Adipocyte (in vitro differentiated cells): ENCODE data around the gene DVL3.

ENCODE experiments used
- DNase-seq: peaks from one replicate; pipeline ENCODE4 v3.0.0-alpha.2; 2015; ENCODE audit warnings: low read depth
- H3K27me3 ChIP-seq: replicated peaks from 2 replicates; pipeline ENCODE4 v1.7.0; 2013; ENCODE audit warnings: mild to moderate bottlenecking, low read length, moderate library complexity; ENCODE audit not compliant: control insufficient read depth, insufficient read depth
- H3K36me3 ChIP-seq: 2 replicates; pipeline ENCODE4 v1.7.0; 2013; ENCODE audit warnings: low read length, mild to moderate bottlenecking, moderate library complexity; ENCODE audit not compliant: control insufficient read depth, insufficient read depth, severe bottlenecking
- H3K4me1 ChIP-seq: 2 replicates; pipeline ENCODE4 v1.7.0; 2013; ENCODE audit warnings: mild to moderate bottlenecking, low read length, moderate library complexity; ENCODE audit not compliant: control insufficient read depth, insufficient read depth
- H3K4me3 ChIP-seq: 2 replicates; pipeline ENCODE4 v1.7.0; 2013; ENCODE audit warnings: mild to moderate bottlenecking, low read length, moderate library complexity
- H3K9ac ChIP-seq: 2 replicates; pipeline ENCODE4 v1.7.0; 2013; ENCODE audit warnings: mild to moderate bottlenecking, low read length, moderate library complexity
- H3K9me3 ChIP-seq: 2 replicates; pipeline ENCODE4 v1.7.0; 2013; ENCODE audit warnings: mild to moderate bottlenecking, low read length, moderate library complexity; ENCODE audit not compliant: control insufficient read depth

The DVL3 gene

GRCh38 chr3:184189421-184189820 lies 34.2 kb downstream of the DVL3 start:
- Histone ChIP-seq H3K9ac (no peak overlapping the region), H3K4me1 (peaks cover 21% of the 10 kb centered on the region), H3K4me3 (no peak overlapping the region), H3K36me3 (peaks cover 79% of the 10 kb centered on the region), H3K27me3 (no peaks in the 10 kb centered on the region), H3K9me3 (no peaks in the 10 kb centered on the region)
- DNase-seq = no peak

GRCh38 chr3:184192889-184193288 lies 37.7 kb downstream of the DVL3 start:
- DNase-seq = no peak
- H3K9ac ChIP-seq = no peak overlapping the region
- no peaks in the 10 kb centered on the region for H3K9me3 ChIP-seq
- no peak overlapping the region for H3K4me3 ChIP-seq
- H3K27me3 ChIP-seq = no peaks in the 10 kb centered on the region
- no peaks in the 10 kb centered on the region for H3K4me1 ChIP-seq
- peaks cover 87% of the 10 kb centered on the region for H3K36me3 ChIP-seq

- no peaks in the 10 kb centered on the region for H3K4me1 ChIP-seq
- no peak for DNase-seq
- H3K9me3 ChIP-seq = no peaks in the 10 kb centered on the region
- peaks cover 75% of the 10 kb centered on the region for H3K36me3 ChIP-seq
- H3K9ac ChIP-seq = no peak overlapping the region
- no peaks in the 10 kb centered on the region for H3K27me3 ChIP-seq
- H3K4me3 ChIP-seq = no peak overlapping the region
These were observed 38.9 kb downstream of the DVL3 start for GRCh38 chr3:184193991-184194539.

GRCh38 chr3:184196536-184196935 lies 41.4 kb downstream of the DVL3 start:
- H3K4me3 ChIP-seq = no peak overlapping the region
- no peaks in the 10 kb centered on the region for H3K27me3 ChIP-seq

GRCh38 chr3:184198509-184198908 lies 43.3 kb downstream of the DVL3 start:
- no peaks in the 10 kb centered on the region for H3K27me3 ChIP-seq
- H3K9ac ChIP-seq = no peak overlapping the region
- H3K36me3 ChIP-seq = peaks cover 31% of the 10 kb centered on the region
- DNase-seq = no peak
- H3K9me3 ChIP-seq = no peaks in the 10 kb centered on the region
- no peak overlapping the region for H3K4me3 ChIP-seq
- H3K4me1 ChIP-seq = no peaks in the 10 kb centered on the region

More at GRCh38 chr3:184196536-184196935, 41.4 kb downstream of the DVL3 start:
- H3K9ac ChIP-seq = no peak overlapping the region
- peaks cover 51% of the 10 kb centered on the region for H3K36me3 ChIP-seq
- H3K4me1 ChIP-seq = no peaks in the 10 kb centered on the region
- H3K9me3 ChIP-seq = no peaks in the 10 kb centered on the region
- DNase-seq = no peak

- no peaks in the 10 kb centered on the region for H3K4me1 ChIP-seq
- H3K27me3 ChIP-seq = no peaks in the 10 kb centered on the region
- H3K36me3 ChIP-seq = peaks cover 8% of the 10 kb centered on the region
- no peak for DNase-seq
- no peaks in the 10 kb centered on the region for H3K9me3 ChIP-seq
- no peak overlapping the region for H3K9ac ChIP-seq
- H3K4me3 ChIP-seq = no peak overlapping the region
These were observed 45.6 kb downstream of the DVL3 start for GRCh38 chr3:184200825-184201224.

GRCh38 chr3:184203526-184203925 lies 48.3 kb downstream of the DVL3 start:
- H3K4me1 ChIP-seq = no peaks in the 10 kb centered on the region
- H3K27me3 ChIP-seq = peaks cover 7% of the 10 kb centered on the region
- no peaks in the 10 kb centered on the region for H3K9me3 ChIP-seq
- H3K9ac ChIP-seq = no peak overlapping the region
- no peaks in the 10 kb centered on the region for H3K36me3 ChIP-seq
- DNase-seq = no peak
- H3K4me3 ChIP-seq = no peak overlapping the region

GRCh38 chr3:184209146-184209923 lies 54.2 kb downstream of the DVL3 start:
- peaks cover 7% of the 10 kb centered on the region for H3K27me3 ChIP-seq
- no peaks in the 10 kb centered on the region for H3K9me3 ChIP-seq
- H3K4me1 ChIP-seq = peaks cover 8% of the 10 kb centered on the region
- DNase-seq = no peak
- no peak overlapping the region for H3K9ac ChIP-seq
- no peak overlapping the region for H3K4me3 ChIP-seq
- no peaks in the 10 kb centered on the region for H3K36me3 ChIP-seq

GRCh38 chr3:184211297-184211696 lies 56.1 kb downstream of the DVL3 start:
- Histone ChIP-seq H3K36me3 (no peaks in the 10 kb centered on the region), H3K9me3 (no peaks in the 10 kb centered on the region), H3K4me3 (no peak overlapping the region), H3K4me1 (peaks cover 8% of the 10 kb centered on the region), H3K27me3 (peaks cover 7% of the 10 kb centered on the region), H3K9ac (no peak overlapping the region)
- no peak for DNase-seq

- H3K9me3 ChIP-seq = no peaks in the 10 kb centered on the region
- no peaks in the 10 kb centered on the region for H3K36me3 ChIP-seq
- H3K4me3 ChIP-seq = no peak overlapping the region
- no peak for DNase-seq
- H3K9ac ChIP-seq = no peak overlapping the region
- H3K27me3 ChIP-seq = peaks cover 5% of the 10 kb centered on the region
- peaks cover 8% of the 10 kb centered on the region for H3K4me1 ChIP-seq
These were observed 56.5 kb downstream of the DVL3 start for GRCh38 chr3:184211718-184212117.

GRCh38 chr3:184218814-184219213 lies 63.6 kb downstream of the DVL3 start:
- Histone ChIP-seq H3K36me3 (no peaks in the 10 kb centered on the region), H3K4me1 (no peaks in the 10 kb centered on the region), H3K9ac (no peak overlapping the region), H3K4me3 (no peak overlapping the region), H3K9me3 (no peaks in the 10 kb centered on the region), H3K27me3 (peaks cover 6% of the 10 kb centered on the region)
- no peak for DNase-seq
